ENCODE data around the gene SEZ6L.

The SEZ6L gene

GRCh38 chr22:26134654-26135330 is 34.5 kb upstream of the SEZ6L start:
- H3K4me1 ChIP-seq (ENCODE audit: control insufficient read depth, low read length): no peaks in the 10 kb centered on the region
- H4K20me1 ChIP-seq (ENCODE audit: control insufficient read depth, insufficient read depth, low read depth, low read length): no peaks in the 10 kb centered on the region
- H3F3A ChIP-seq (ENCODE audit: control insufficient read depth, insufficient read depth): no peaks in the 10 kb centered on the region
- H3K4me3 ChIP-seq (ENCODE audit: low read length): no peak overlapping the region
- H3K79me2 ChIP-seq (ENCODE audit: control insufficient read depth, low read length): no peaks in the 10 kb centered on the region
- peaks cover 9% of the 10 kb centered on the region for H3K27me3 ChIP-seq (ENCODE audit: control insufficient read depth, low read length)
- H3K9me3 ChIP-seq (ENCODE audit: control insufficient read depth, insufficient read depth, low read length): no peaks in the 10 kb centered on the region
- TF ChIP-seq CTCF (IDR thresholded peaks at IDR 0.05; ENCODE audit: low read depth, low read length, poor library complexity, severe bottlenecking) (peak; percentile 73), EZH2phosphoT487 (IDR thresholded peaks at IDR 0.05; ENCODE audit: borderline replicate concordance, low read length) (no peak)
- H3K9me2 ChIP-seq (replicated peaks; ENCODE audit: control insufficient read depth, low read length): no peaks in the 10 kb centered on the region
- H3K4me2 ChIP-seq (ENCODE audit: low read length): no peak overlapping the region
- H3K27ac ChIP-seq (ENCODE audit: low read depth, low read length): no peak overlapping the region
- H3K36me3 ChIP-seq (ENCODE audit: control insufficient read depth, low read length): no peaks in the 10 kb centered on the region

GRCh38 chr22:26135806-26136205 is 33.5 kb upstream of the SEZ6L start:
- no peaks in the 10 kb centered on the region for H4K20me1 ChIP-seq (ENCODE audit: control insufficient read depth, insufficient read depth, low read depth, low read length)
- TF ChIP-seq EZH2phosphoT487 (IDR thresholded peaks at IDR 0.05; ENCODE audit: borderline replicate concordance, low read length) (no peak), CTCF (IDR thresholded peaks at IDR 0.05; ENCODE audit: low read depth, low read length, poor library complexity, severe bottlenecking) (no peak)
- H3K27ac ChIP-seq (ENCODE audit: low read depth, low read length): no peak overlapping the region

GRCh38 chr22:26139310-26139709 is 30.0 kb upstream of the SEZ6L start:
- no peak overlapping the region for H3K4me2 ChIP-seq (ENCODE audit: low read length)
- no peaks in the 10 kb centered on the region for H3K9me3 ChIP-seq (ENCODE audit: control insufficient read depth, insufficient read depth, low read length)
- H3K4me3 ChIP-seq (ENCODE audit: low read length): no peak overlapping the region
- H3K27me3 ChIP-seq (ENCODE audit: control insufficient read depth, low read length): peaks cover 18% of the 10 kb centered on the region
- TF ChIP-seq CTCF (IDR thresholded peaks at IDR 0.05; ENCODE audit: low read depth, low read length, poor library complexity, severe bottlenecking): no peak
- TF ChIP-seq EZH2phosphoT487 (IDR thresholded peaks at IDR 0.05; ENCODE audit: borderline replicate concordance, low read length): no peak
- no peaks in the 10 kb centered on the region for H3K79me2 ChIP-seq (ENCODE audit: control insufficient read depth, low read length)
- no peaks in the 10 kb centered on the region for H3K9me2 ChIP-seq (replicated peaks; ENCODE audit: control insufficient read depth, low read length)
- no peaks in the 10 kb centered on the region for H4K20me1 ChIP-seq (ENCODE audit: control insufficient read depth, insufficient read depth, low read depth, low read length)
- no peaks in the 10 kb centered on the region for H3K36me3 ChIP-seq (ENCODE audit: control insufficient read depth, low read length)
- H3K27ac ChIP-seq (ENCODE audit: low read depth, low read length): no peak overlapping the region
- H3K4me1 ChIP-seq (ENCODE audit: control insufficient read depth, low read length): no peaks in the 10 kb centered on the region
- no peaks in the 10 kb centered on the region for H3F3A ChIP-seq (ENCODE audit: control insufficient read depth, insufficient read depth)

More at GRCh38 chr22:26135806-26136205, 33.5 kb upstream of the SEZ6L start:
- Histone ChIP-seq H3F3A (ENCODE audit: control insufficient read depth, insufficient read depth) (no peaks in the 10 kb centered on the region), H3K9me3 (ENCODE audit: control insufficient read depth, insufficient read depth, low read length) (no peaks in the 10 kb centered on the region), H3K4me2 (ENCODE audit: low read length) (no peak overlapping the region), H3K9me2 (replicated peaks; ENCODE audit: control insufficient read depth, low read length) (no peaks in the 10 kb centered on the region), H3K4me3 (ENCODE audit: low read length) (no peak overlapping the region), H3K27me3 (ENCODE audit: control insufficient read depth, low read length) (peaks cover 15% of the 10 kb centered on the region), H3K4me1 (ENCODE audit: control insufficient read depth, low read length) (no peaks in the 10 kb centered on the region), H3K79me2 (ENCODE audit: control insufficient read depth, low read length) (no peaks in the 10 kb centered on the region), H3K36me3 (ENCODE audit: control insufficient read depth, low read length) (no peaks in the 10 kb centered on the region)
